IMR-90 (cell line): ENCODE measurements around the gene LHFPL3. TPM values are rescaled to one million over a fixed set of nuclear protein-coding genes. Genes with fewer than 3 reads are reported as not detected.

Experiments
- ATAC-seq: fragments of 200-7000 bp; cut with Tn5 transposase; 2 replicates; pipeline ENCODE4 v1.9.1; 2020; ENCODE audit warnings: low read depth, mild to moderate bottlenecking, moderate library complexity
- BruUV-seq: library from RNA; stranded (reverse); fragments of 400-500 nt; replicated peaks from 2 replicates; lab custom pipeline; 2021; lab: Mats Ljungman, UMichigan
- CTCF ChIA-PET: fragments of 300-600 bp; formaldehyde crosslinking; extraction: SDS; loops from one replicate; lab custom pipeline; 2021; ENCODE audit warnings: antibody characterized with exemption; lab: Yijun Ruan, JAX
- POLR2A ChIA-PET: fragments of 300-600 bp; sonication (Branson Sonifier 250); formaldehyde crosslinking; loops from one replicate; lab custom pipeline; 2022; ENCODE audit warnings: antibody characterized with exemption; ENCODE audit not compliant: unreplicated experiment; lab: Charles Lee
- DNase-seq: peaks from one replicate; pipeline ENCODE4 v3.0.0; 2013
- H2AFZ ChIP-seq: replicated peaks from 2 replicates; pipeline ENCODE3; 2013; ENCODE audit warnings: low read length, mild to moderate bottlenecking; ENCODE audit not compliant: poor library complexity
- H2AK5ac ChIP-seq: 2 replicates; pipeline ENCODE4 v1.6.1; 2013; ENCODE audit warnings: low read depth, low read length, inconsistent platforms
- H2AK9ac ChIP-seq: replicated peaks from 2 replicates; pipeline ENCODE3; 2013; ENCODE audit warnings: mild to moderate bottlenecking, low read depth, low read length, moderate library complexity; ENCODE audit not compliant: poor library complexity
- H2BK120ac ChIP-seq: 2 replicates; pipeline ENCODE4 v1.6.1; 2013; ENCODE audit warnings: low read depth, low read length, inconsistent platforms
- H2BK15ac ChIP-seq: 3 replicates; pipeline ENCODE4 v1.6.1; 2013; ENCODE audit warnings: low read depth, low read length, inconsistent platforms
- H2BK20ac ChIP-seq: 2 replicates; pipeline ENCODE4 v1.6.1; 2013; ENCODE audit warnings: low read depth, mild to moderate bottlenecking, inconsistent platforms, low read length, moderate library complexity
- H2BK5ac ChIP-seq: 2 replicates; pipeline ENCODE4 v1.6.1; 2013; ENCODE audit warnings: mild to moderate bottlenecking, low read depth, low read length, inconsistent platforms; ENCODE audit not compliant: poor library complexity, severe bottlenecking
- H3K14ac ChIP-seq: replicated peaks from 2 replicates; pipeline ENCODE4 v1.6.1; 2013; ENCODE audit warnings: low read depth, low read length, inconsistent platforms
- H3K18ac ChIP-seq: 2 replicates; pipeline ENCODE4 v1.6.1; 2013; ENCODE audit warnings: low read depth, low read length, control low read depth
- H3K23ac ChIP-seq: 2 replicates; pipeline ENCODE4 v1.6.1; 2013; ENCODE audit warnings: low read depth, low read length, inconsistent platforms
- H3K27ac ChIP-seq: 2 replicates; pipeline ENCODE4 v1.5.1; 2013; ENCODE audit warnings: mild to moderate bottlenecking, control low read depth, low read length; ENCODE audit not compliant: insufficient read depth
- H3K27me3 ChIP-seq: 2 replicates; pipeline ENCODE4 v1.6.1; 2013; ENCODE audit warnings: low read length; ENCODE audit not compliant: control insufficient read depth, insufficient read depth
- H3K36me3 ChIP-seq: 2 replicates; pipeline ENCODE4 v1.6.1; 2013; ENCODE audit warnings: low read length, mixed read lengths; ENCODE audit not compliant: control insufficient read depth, insufficient read depth
- H3K4ac ChIP-seq: 2 replicates; pipeline ENCODE4 v1.6.1; 2013; ENCODE audit warnings: low read depth, low read length, inconsistent platforms
- H3K4me1 ChIP-seq: 2 replicates; pipeline ENCODE4 v1.6.1; 2013; ENCODE audit warnings: low read length, mixed read lengths; ENCODE audit not compliant: control insufficient read depth, insufficient read depth
- H3K4me2 ChIP-seq: 2 replicates; pipeline ENCODE4 v1.6.1; 2013; ENCODE audit warnings: low read depth, mild to moderate bottlenecking, control low read depth, low read length, moderate library complexity
- H3K4me3 ChIP-seq: 2 replicates; pipeline ENCODE4 v1.5.1; 2013; ENCODE audit warnings: low read depth, mild to moderate bottlenecking, control low read depth, low read length, moderate library complexity; ENCODE audit not compliant: insufficient read depth
- H3K56ac ChIP-seq: 2 replicates; pipeline ENCODE4 v1.6.1; 2013; ENCODE audit warnings: low read length, inconsistent platforms; ENCODE audit not compliant: insufficient read depth; ENCODE audit errors: extremely low read depth
- H3K79me1 ChIP-seq, 2 experiments: 2 replicates each; pipeline ENCODE4 v1.6.1; 2013; ENCODE audit warnings: low read length in 2 of 2, inconsistent platforms in 1 of 2, low read depth in 1 of 2
- H3K9ac ChIP-seq: 2 replicates; pipeline ENCODE4 v1.6.1; 2013; ENCODE audit warnings: low read depth, low read length, control low read depth
- H3K9me1 ChIP-seq: 2 replicates; pipeline ENCODE4 v1.6.1; 2013; ENCODE audit warnings: low read length, inconsistent platforms; ENCODE audit not compliant: insufficient read depth
- H3K9me3 ChIP-seq: 2 replicates; pipeline ENCODE4 v1.6.1; 2013; ENCODE audit warnings: low read length; ENCODE audit not compliant: control insufficient read depth, insufficient read depth
- H4K20me1 ChIP-seq: 2 replicates; pipeline ENCODE4 v1.6.1; 2013; ENCODE audit warnings: low read length, inconsistent platforms; ENCODE audit not compliant: insufficient read depth
- H4K5ac ChIP-seq: 2 replicates; pipeline ENCODE4 v1.6.1; 2013; ENCODE audit warnings: mild to moderate bottlenecking, low read depth, low read length, control low read depth
- H4K8ac ChIP-seq, 2 experiments: 2 replicates each; pipeline ENCODE4 v1.6.1; 2013; ENCODE audit warnings: low read depth in 2 of 2, low read length in 2 of 2, control low read depth in 1 of 2, inconsistent platforms in 1 of 2
- H4K91ac ChIP-seq: 2 replicates; pipeline ENCODE4 v1.6.1; 2013; ENCODE audit warnings: low read depth, low read length, inconsistent platforms; ENCODE audit not compliant: insufficient read depth
- CHD1 ChIP-seq: IDR thresholded peaks from 2 replicates; pipeline ENCODE4 v1.6.1; 2012; ENCODE audit warnings: low read depth, low read length, improper control_type of control experiment
- WGBS, 2 experiments: methylation state at CpG; one replicate each; pipeline versions ENCODE4 v1.1.5 to v1.1.7; 2013; ENCODE audit warnings: missing lambda C conversion rate in 2 of 2; ENCODE audit not compliant: insufficient read length in 1 of 2; ENCODE audit errors: extremely low coverage in 2 of 2; 5-methylcytosine and 5-hydroxymethylcytosine counted together
- dilution Hi-C: fragments of 300-500 bp; cut with HindIII; formaldehyde crosslinking; loops from one replicate; pipeline ENCODE4 v1.14.3; 2018; ENCODE audit warnings: low sequenced_read_pairs; ENCODE audit not compliant: unreplicated experiment
- in situ Hi-C: fragments of 300-500 bp; cut with MboI; formaldehyde crosslinking; loops from 3 replicates; pipeline ENCODE4 v1.14.3; 2019; ENCODE audit warnings: low sequenced_read_pairs, inconsistent platforms, mixed read lengths
- intact Hi-C: fragments of 100-400 bp; cut with micrococcal nuclease; formaldehyde crosslinking; loops from 2 replicates; pipeline ENCODE4 v1.10.0; 2022
- polyA plus RNA-seq, 3 experiments: library from polyadenylated mRNA; depleted of rRNA; stranded (reverse); fragments of >200 nt; gene quantifications; 2 replicates each; pipeline ENCODE4 v1.2.3, GENCODE V29; 2012; ENCODE audit warnings: low replicate concordance in 1 of 3
- total RNA-seq: library from RNA; depleted of rRNA; stranded (reverse); fragments of >200 nt; gene quantifications from 2 replicates; pipeline ENCODE4 v1.2.3, GENCODE V29; 2012

Gene LHFPL3
- total and polyA plus RNA-seq, 2 of the 4 experiments (the other 2 are of a cell fraction): not detected

- no peak overlapping the region for H3K9ac ChIP-seq
- H2BK120ac ChIP-seq: no peak overlapping the region
- no peak overlapping the region for H4K91ac ChIP-seq
- no peak for DNase-seq
- dilution Hi-C loops (no loop called here), in situ Hi-C loops (no loop called here), intact Hi-C loops (no loop called here)
- no peak overlapping the region for H4K8ac ChIP-seq
- ChIA-PET POLR2A (no interaction called here), CTCF (interaction anchor here (1.3 kb wide), 1 partner anchor 11 kb away, joined by 3 read pairs; no protein-coding TSS in a partner anchor)
- BruUV-seq: no TSS peak
- ATAC-seq: peak; percentile 70; the same call in 1 of the 2 replicates
- peak overlapping the region; percentile 19 for H3K4me2 ChIP-seq
- no peak overlapping the region for H3K56ac ChIP-seq
- H3K4ac ChIP-seq: no peak overlapping the region
- no peak overlapping the region for H4K5ac ChIP-seq
- H3K14ac ChIP-seq: no peak overlapping the region
- H2AFZ ChIP-seq: no peak overlapping the region
- H3K9me3 ChIP-seq: no peaks in the 10 kb centered on the region
- H3K36me3 ChIP-seq: no peaks in the 10 kb centered on the region
- H2BK15ac ChIP-seq: no peak overlapping the region
- H3K18ac ChIP-seq: no peak overlapping the region
- no peak overlapping the region for H2BK5ac ChIP-seq
- H3K9me1 ChIP-seq: no peaks in the 10 kb centered on the region
- no peak overlapping the region for H3K23ac ChIP-seq
- no peak for TF ChIP-seq CHD1
- no peak overlapping the region for H2AK5ac ChIP-seq
- H3K27me3 ChIP-seq: peaks cover 11% of the 10 kb centered on the region
- H3K79me1 ChIP-seq: no peaks in the 10 kb centered on the region
- no peak overlapping the region for H3K27ac ChIP-seq
- WGBS, 2 experiments: no CpG with 5 or more reads among the region's 10 CpGs
- H3K4me3 ChIP-seq: no peak overlapping the region
- peaks cover 3% of the 10 kb centered on the region; the same call in 1 of the 2 replicates for H3K4me1 ChIP-seq
- H2AK9ac ChIP-seq: no peak overlapping the region
- H2BK20ac ChIP-seq: no peak overlapping the region
- H4K20me1 ChIP-seq: no peaks in the 10 kb centered on the region
Observed at GRCh38 chr7:104873401-104873800, 545.0 kb downstream of the LHFPL3 start.
